DMS114 treated with DMSO at 0.1 percent for 48 hours (cell line): ENCODE results near the gene ERCC2.

Experiments
- DNase-seq: peaks from one replicate; lab custom pipeline; 2025; ENCODE audit not compliant: unreplicated experiment; lab: John Stamatoyannopoulos, UW

ERCC2 gene

GRCh38 chr19:45306518-45307027 lies 63.8 kb downstream of the ERCC2 start:
- no peak for DNase-seq

- no peak for DNase-seq
These were observed 64.3 kb downstream of the ERCC2 start for GRCh38 chr19:45306040-45306439.

DNA sequence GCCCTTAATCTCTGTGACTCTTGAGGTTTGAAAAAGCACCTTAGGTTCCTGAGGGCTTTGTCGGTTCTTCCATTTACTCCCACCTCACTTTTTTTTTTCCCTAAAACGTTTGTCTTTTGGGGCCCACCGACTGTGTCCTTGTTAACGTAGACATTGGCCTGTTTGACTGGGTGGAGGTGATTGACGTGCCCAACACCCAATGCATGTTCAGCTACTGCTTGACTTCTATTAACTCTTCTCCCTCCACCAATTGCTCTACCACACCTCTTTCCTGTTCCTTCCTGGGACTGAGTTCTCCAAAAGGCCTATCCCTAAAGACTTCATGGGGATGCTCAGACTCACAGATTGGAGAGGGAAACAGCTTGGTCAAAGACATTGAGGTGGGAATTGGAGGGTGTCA lies 65.0 kb downstream of the ERCC2 start:
- no peak for DNase-seq

GRCh38 chr19:45305007-45305406 lies 65.4 kb downstream of the ERCC2 start:
- DNase-seq = no peak

DNA sequence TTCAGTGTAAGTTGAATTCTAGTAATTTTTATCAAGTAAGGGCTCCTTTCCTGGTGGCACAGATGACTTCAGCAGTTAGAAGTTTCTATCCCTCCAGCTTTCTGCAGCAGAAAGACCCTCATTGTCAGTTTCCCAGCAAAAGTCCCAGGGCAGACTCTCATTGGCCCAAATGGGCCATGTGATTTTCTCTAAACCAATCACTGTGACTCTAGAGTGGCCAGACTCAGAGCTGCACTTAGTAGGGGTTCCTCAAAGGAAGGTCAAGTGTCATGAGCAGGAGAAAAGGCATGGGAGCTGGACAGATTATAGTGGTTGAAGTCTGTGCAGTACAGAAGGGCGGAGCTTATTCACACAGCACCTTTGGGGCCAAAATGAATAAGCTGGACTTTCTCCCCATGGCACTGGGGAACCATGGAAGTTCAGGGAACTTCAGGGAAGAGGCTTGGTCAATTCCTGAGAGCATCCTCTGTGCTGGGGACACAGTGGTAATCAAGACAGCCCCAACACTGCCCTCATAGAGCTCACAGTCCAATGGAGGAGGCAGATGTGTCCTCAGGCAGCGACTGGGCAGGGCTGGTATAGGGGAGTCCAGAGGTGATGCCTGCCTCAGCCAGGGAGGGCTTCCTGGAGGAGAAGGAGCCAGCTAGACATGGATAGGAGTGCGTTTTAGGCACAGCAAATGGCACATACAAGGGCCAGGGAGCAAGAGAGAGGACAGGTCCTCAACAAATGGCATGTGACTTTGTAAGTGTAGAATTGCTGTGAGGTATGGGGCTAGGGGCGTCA lies 66.0 kb downstream of the ERCC2 start:
- DNase-seq = no peak

- no peak for DNase-seq
These were observed 66.9 kb downstream of the ERCC2 start for GRCh38 chr19:45303269-45304060.

DNA sequence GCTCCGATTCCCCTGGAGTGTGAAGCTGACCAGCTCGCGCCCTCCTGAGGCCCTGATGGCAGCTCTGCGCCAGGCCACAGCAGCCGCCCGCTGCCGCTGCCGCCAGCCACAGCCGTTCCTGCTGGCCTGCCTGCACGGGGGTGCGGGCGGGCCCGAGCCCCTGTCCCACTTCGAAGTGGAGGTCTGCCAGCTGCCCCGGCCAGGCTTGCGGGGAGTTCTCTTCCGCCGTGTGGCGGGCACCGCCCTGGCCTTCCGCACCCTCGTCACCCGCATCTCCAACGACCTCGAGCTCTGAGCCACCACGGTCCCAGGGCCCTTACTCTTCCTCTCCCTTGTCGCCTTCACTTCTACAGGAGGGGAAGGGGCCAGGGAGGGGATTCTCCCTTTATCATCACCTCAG lies 68.0 kb downstream of the ERCC2 start:
- no peak for DNase-seq
